Measurements from ENCODE around the gene GMPR. TPM values are rescaled to one million over a fixed set of nuclear protein-coding genes. Genes with fewer than 3 reads are reported as not detected.

GMPR gene
- total RNA-seq, 3 donors from 2014 or later: 2.0 to 9.2 (median 3.9) TPM

DNA sequence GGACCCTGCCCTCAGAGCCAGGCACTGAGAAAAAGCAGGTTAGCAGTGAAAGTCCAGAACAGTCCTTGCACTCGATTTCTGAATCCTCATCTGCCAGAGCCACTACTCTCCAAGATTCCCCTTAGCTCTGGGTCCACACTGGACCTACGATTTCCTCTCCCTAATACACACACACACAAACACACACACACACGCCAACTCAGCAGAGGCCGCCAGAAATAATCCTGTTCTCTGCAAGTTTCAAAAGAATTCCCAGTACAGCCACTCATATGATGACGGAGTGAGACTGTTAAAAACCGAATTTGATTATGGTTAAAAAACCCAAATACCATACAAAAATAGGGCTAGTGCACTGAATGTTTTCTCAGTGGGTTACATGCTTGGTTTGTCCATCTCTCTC is 90.8 kb downstream of the GMPR start:
- H3K4me1 ChIP-seq (ENCODE audit: low read depth): peaks cover 6% of the 10 kb centered on the region
- intact Hi-C loops (cut with DNase I, micrococcal nuclease): no loop called here
- no peaks in the 10 kb centered on the region for H3K36me3 ChIP-seq (ENCODE audit: low read depth)
- DNase-seq (no peak), ATAC-seq (no peak)
- H3K9me3 ChIP-seq: no peaks in the 10 kb centered on the region
- no peak overlapping the region for H3K4me3 ChIP-seq
- TF ChIP-seq, protein P1, sequence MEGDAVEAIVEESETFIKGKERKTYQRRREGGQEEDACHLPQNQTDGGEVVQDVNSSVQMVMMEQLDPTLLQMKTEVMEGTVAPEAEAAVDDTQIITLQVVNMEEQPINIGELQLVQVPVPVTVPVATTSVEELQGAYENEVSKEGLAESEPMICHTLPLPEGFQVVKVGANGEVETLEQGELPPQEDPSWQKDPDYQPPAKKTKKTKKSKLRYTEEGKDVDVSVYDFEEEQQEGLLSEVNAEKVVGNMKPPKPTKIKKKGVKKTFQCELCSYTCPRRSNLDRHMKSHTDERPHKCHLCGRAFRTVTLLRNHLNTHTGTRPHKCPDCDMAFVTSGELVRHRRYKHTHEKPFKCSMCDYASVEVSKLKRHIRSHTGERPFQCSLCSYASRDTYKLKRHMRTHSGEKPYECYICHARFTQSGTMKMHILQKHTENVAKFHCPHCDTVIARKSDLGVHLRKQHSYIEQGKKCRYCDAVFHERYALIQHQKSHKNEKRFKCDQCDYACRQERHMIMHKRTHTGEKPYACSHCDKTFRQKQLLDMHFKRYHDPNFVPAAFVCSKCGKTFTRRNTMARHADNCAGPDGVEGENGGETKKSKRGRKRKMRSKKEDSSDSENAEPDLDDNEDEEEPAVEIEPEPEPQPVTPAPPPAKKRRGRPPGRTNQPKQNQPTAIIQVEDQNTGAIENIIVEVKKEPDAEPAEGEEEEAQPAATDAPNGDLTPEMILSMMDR (IDR thresholded peaks at IDR 0.05): no peak

DNA sequence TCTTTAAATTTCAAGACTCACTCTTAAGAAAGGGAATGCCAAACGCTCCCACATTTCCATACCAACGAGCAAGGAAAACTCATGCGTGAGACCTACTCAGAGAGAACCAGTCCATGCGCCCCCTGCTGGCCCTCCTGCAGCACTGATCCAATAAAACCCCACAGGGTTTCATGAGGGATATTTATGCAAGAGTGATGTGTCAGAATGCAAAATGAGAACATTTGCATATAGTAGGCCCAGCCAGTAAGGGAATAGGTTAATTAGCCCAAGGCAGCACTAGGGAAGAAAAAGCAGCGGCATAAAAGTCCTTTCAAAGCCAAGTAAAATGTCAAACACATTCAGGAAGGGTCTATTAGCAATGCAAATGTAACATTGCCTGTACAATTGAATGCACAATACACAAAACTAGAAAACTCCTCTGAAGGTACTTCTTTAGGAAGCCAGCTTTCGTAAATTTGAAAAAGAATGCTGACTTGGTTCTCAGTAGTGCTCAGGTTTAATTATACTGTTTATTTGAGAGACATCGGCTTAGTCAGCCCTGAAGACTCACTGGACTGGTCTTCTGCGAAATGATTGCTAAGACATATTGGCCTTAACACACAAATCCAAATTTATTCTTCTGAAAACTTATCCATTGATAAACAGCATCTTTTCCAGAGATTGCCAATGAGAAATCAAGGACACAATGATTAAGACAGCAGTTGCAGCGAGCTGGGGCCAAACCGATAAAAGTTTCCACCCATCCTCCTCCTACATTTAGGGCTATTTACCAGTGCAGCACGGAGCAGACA is 93.2 kb downstream of the GMPR start:
- Histone ChIP-seq H3K4me1 (ENCODE audit: low read depth) (peaks cover 6% of the 10 kb centered on the region), H3K4me3 (no peak overlapping the region), H3K36me3 (ENCODE audit: low read depth) (no peaks in the 10 kb centered on the region), H3K9me3 (no peaks in the 10 kb centered on the region)
- ATAC-seq (peak; percentile 87), DNase-seq (peak; percentile 57 to 74 (median 62))
- TF ChIP-seq, protein P1 (IDR thresholded peaks at IDR 0.05): peak; percentile 93
- intact Hi-C loops (cut with DNase I, micrococcal nuclease): loop anchor here (5.0 to 10.0 kb wide), 2 partner anchors 73 to 76 kb away; no protein-coding TSS in a partner anchor

DNA sequence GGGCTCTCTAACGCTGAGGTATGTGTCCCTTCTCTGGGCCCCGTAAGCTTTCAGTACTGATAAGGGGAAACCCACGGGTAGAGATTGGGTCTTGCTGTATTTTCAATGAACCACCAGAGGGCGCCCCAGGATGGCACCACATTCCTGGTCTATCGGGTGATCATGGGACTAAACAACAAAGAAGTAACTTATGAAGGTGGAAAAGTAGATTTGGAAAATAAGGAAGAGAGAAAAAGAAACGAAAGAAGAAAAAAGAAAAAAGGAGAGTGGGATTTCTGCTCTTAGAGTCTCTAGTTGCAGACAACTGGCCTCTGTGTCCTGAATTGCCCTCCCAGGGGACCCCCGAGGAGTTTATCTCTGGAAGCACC is 93.8 kb downstream of the GMPR start:
- TF ChIP-seq, protein P1 (IDR thresholded peaks at IDR 0.05): peak; percentile 78
- DNase-seq (peak; percentile 68 to 84 (median 75)), ATAC-seq (peak; percentile 91)
- no peaks in the 10 kb centered on the region for H3K9me3 ChIP-seq
- H3K4me1 ChIP-seq (ENCODE audit: low read depth): peaks cover 6% of the 10 kb centered on the region
- H3K36me3 ChIP-seq (ENCODE audit: low read depth): no peaks in the 10 kb centered on the region
- no peak overlapping the region for H3K4me3 ChIP-seq
- intact Hi-C loops (cut with DNase I, micrococcal nuclease): loop anchor here (5.0 to 10.0 kb wide), 2 partner anchors 73 to 75 kb away; no protein-coding TSS in a partner anchor

DNA sequence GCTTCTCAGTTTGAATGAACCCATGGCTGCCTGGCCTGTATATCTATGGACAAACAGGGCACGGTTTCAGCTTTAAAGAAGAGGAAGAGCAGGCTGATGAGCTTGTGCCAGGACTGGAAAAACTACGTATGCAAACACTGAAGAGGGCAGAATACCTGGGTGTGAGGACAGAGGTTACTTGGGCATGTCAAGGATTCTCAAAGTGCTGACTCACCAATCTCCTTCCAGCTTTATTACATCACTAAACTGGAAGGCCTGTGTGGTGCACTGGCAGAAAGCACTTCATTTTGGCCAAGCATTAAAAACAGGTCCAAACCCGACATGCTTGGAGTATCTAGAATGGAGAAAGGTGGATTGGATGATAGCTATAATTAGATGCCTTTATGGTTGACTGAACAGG is 95.2 kb downstream of the GMPR start:
- DNase-seq: no peak
- ATAC-seq: peak; percentile 10
- H3K4me1 ChIP-seq (ENCODE audit: low read depth): peaks cover 6% of the 10 kb centered on the region
- H3K4me3 ChIP-seq: no peak overlapping the region
- intact Hi-C loops (cut with DNase I, micrococcal nuclease): loop anchor here (5.0 to 10.0 kb wide), 2 partner anchors 71 to 74 kb away; no protein-coding TSS in a partner anchor
- TF ChIP-seq, protein P1 (IDR thresholded peaks at IDR 0.05): no peak
- H3K9me3 ChIP-seq: no peaks in the 10 kb centered on the region
- no peaks in the 10 kb centered on the region for H3K36me3 ChIP-seq (ENCODE audit: low read depth)

DNA sequence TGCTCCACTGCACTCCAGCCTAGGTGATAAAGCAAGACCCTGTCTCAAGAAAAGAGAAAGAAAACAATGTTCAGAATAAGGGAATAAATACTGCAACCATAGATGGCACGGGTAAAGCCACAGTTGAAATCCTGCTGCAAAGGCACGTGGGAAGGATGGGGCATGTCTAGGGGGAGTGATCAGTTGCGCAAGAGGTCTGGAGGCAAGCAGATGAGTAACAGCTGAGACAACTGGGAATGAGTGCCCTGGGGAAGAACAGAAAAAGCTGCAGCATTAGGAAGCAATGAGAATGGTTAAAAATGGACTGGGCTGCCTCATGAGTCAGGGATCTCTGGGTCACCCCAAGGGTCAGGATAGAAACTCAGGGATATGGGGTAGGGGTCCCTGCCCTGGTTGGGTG is 96.3 kb downstream of the GMPR start:
- Histone ChIP-seq H3K36me3 (ENCODE audit: low read depth) (no peaks in the 10 kb centered on the region), H3K4me1 (ENCODE audit: low read depth) (peaks cover 6% of the 10 kb centered on the region), H3K4me3 (no peak overlapping the region), H3K9me3 (no peaks in the 10 kb centered on the region)
- DNase-seq (peak in 1 of 3 donors; percentile 57), ATAC-seq (peak; percentile 17)
- TF ChIP-seq, protein P1 (IDR thresholded peaks at IDR 0.05): no peak
- intact Hi-C loops (cut with DNase I, micrococcal nuclease): loop anchor here (5.0 to 10.0 kb wide), 2 partner anchors 70 to 73 kb away; no protein-coding TSS in a partner anchor
